Peyer's patch (tissue), 4 donors: Measurements from ENCODE around the gene MYH11. TPM values are rescaled to one million over a fixed set of nuclear protein-coding genes. Genes with fewer than 3 reads are reported as not detected.

Source experiments
- DNase-seq, 3 donors: peaks; one replicate each; pipeline ENCODE4 v3.0.0-alpha.2; 2017 to 2019
- H3K27ac ChIP-seq, 4 donors: fragments of 200-600 bp; sonication (generic); one replicate each; pipeline ENCODE4 v1.5.1; 2016 to 2019
- H3K27me3 ChIP-seq, 2 donors: fragments of 200-600 bp; sonication (generic); one replicate each; pipeline ENCODE4 v1.5.1; 2019
- H3K36me3 ChIP-seq, 3 donors: fragments of 200-600 bp; sonication (generic); one replicate each; pipeline ENCODE4 v1.5.1; 2016 to 2019
- H3K4me1 ChIP-seq, 4 donors: fragments of 200-600 bp; sonication (generic); one replicate each; pipeline ENCODE4 v1.5.1; 2016 to 2019
- H3K4me3 ChIP-seq, 4 donors: fragments of 200-600 bp; sonication (generic); 1 replicate in 3 of 4; 2 replicates in 1 of 4; pipeline ENCODE4 v1.5.1; 2016 to 2019; ENCODE audit warnings: mild to moderate bottlenecking in 1 of 4
- H3K9me3 ChIP-seq, 4 donors: fragments of 200-600 bp; sonication (generic); one replicate each; pipeline ENCODE4 v1.5.1; 2016 to 2019; ENCODE audit warnings: mild to moderate bottlenecking in 1 of 4
- POLR2A ChIP-seq, 2 donors: fragments of 450-650 bp; IDR thresholded peaks; one replicate each; pipeline ENCODE4 v1.5.1; 2017; ENCODE audit warnings: antibody characterized with exemption in 2 of 2, mild to moderate bottlenecking in 2 of 2, moderate library complexity in 2 of 2
- total RNA-seq, 4 donors: library from RNA; depleted of rRNA; stranded (reverse); fragments of >200 nt; gene quantifications; one replicate each; pipeline ENCODE4 v1.1.0, GENCODE V29; 2016
- TF ChIP-seq, protein P1 (sequence below), 6 experiments: fragments of 450-650 bp in 4 of 6; fragments of 200-600 bp in 2 of 6; sonication (generic) in 1 of 6; IDR thresholded peaks; one replicate each; pipeline ENCODE4 v1.5.1; 2017 to 2019; ENCODE audit warnings: antibody characterized with exemption in 6 of 6, mild to moderate bottlenecking in 3 of 6, moderate library complexity in 1 of 6

MYH11 gene
- total RNA-seq, 4 donors from 2014 or later = 39.2 to 248 (median 131) TPM

DNA sequence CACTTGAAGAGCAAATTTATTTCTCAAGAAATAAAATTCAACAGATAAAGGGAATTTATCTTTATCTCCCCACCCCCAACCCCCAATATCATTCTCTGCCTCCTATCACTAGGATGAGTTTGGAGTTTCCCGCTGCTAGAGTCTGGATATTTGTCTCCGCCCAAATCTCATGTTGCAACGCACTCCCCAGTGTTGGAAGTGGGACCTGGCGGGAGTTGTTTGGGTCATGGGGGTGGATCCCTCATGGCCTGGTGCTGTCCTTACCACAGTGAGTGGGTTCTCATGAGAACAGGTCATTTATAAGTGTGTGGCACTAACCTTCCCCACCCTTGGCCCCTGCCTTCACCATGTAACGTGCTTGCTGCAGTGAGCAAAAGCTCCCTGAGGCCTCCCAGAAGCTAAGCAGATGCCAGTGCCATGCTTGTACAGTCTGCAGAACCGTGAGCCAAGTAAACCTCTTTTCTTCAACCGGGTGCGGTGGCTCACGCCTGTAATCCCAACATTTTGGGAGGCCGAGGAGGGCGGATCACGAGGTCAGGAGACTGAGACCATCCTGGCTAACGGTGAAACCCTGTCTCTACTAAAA, 25.1 kb upstream of the MYH11 start:
- TF ChIP-seq, protein P1, sequence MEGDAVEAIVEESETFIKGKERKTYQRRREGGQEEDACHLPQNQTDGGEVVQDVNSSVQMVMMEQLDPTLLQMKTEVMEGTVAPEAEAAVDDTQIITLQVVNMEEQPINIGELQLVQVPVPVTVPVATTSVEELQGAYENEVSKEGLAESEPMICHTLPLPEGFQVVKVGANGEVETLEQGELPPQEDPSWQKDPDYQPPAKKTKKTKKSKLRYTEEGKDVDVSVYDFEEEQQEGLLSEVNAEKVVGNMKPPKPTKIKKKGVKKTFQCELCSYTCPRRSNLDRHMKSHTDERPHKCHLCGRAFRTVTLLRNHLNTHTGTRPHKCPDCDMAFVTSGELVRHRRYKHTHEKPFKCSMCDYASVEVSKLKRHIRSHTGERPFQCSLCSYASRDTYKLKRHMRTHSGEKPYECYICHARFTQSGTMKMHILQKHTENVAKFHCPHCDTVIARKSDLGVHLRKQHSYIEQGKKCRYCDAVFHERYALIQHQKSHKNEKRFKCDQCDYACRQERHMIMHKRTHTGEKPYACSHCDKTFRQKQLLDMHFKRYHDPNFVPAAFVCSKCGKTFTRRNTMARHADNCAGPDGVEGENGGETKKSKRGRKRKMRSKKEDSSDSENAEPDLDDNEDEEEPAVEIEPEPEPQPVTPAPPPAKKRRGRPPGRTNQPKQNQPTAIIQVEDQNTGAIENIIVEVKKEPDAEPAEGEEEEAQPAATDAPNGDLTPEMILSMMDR (IDR thresholded peaks at IDR 0.05) = no peak
- TF ChIP-seq POLR2A (IDR thresholded peaks at IDR 0.05) = no peak

DNA sequence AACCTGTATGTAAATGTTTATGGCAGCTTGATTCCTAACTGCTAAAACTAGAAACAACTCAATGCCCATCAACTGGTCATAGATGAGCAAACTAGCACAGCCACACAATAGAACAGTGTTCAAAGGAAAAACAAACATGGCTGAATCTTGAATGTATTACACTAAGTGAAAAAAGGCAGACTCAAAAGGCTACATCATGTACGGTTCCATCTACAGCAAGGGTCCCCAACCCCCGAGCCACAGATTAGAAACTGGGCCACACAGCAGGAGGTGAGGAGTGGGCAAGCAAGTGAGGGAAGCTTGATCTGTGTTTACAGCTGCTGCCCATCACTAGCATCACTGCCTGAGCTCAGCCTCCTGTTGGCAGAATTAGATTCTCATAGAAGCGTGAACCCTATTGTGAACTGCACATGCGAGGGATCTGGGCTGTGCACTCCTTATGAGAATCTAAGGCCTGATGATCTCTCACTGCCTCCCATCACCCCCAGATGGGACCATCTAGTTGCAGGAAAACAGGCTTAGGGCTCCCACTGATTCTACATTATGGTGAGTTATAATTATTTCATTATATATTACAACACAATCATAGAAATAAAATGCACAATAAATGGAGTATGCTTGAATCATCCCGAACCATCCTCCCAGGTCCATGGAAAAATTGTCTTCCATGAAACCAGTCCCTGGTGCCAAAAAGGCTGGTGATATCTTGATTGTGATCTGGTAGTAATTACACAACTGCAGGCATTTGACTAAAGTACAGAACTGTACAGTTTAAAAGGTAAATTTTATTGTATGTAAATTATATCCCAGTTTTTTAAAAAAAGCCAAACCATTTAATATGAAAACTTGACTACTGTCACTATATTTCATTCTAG, 23.8 kb upstream of the MYH11 start:
- H3K27me3 ChIP-seq = no peaks in the 10 kb centered on the region
- H3K9me3 ChIP-seq = no peaks in the 10 kb centered on the region
- peaks cover 0 to 34% (median 0%) of the 10 kb centered on the region in 3 donors for H3K36me3 ChIP-seq
- TF ChIP-seq, protein P1 (IDR thresholded peaks at IDR 0.05) = no peak
- no peak for TF ChIP-seq POLR2A (IDR thresholded peaks at IDR 0.05)
- no peak for DNase-seq
- no peak overlapping the region for H3K4me3 ChIP-seq
- H3K27ac ChIP-seq = no peak overlapping the region
- no peaks in the 10 kb centered on the region for H3K4me1 ChIP-seq

More for the DNA sequence above, 25.1 kb upstream of the MYH11 start:
- DNase-seq = no peak
- Histone ChIP-seq H3K4me3 (no peak overlapping the region), H3K27ac (no peak overlapping the region), H3K9me3 (no peaks in the 10 kb centered on the region), H3K36me3 (peaks cover 0 to 34% (median 0%) of the 10 kb centered on the region in 3 donors), H3K27me3 (no peaks in the 10 kb centered on the region), H3K4me1 (peaks cover 0 to 11% (median 0%) of the 10 kb centered on the region in 4 donors)

DNA sequence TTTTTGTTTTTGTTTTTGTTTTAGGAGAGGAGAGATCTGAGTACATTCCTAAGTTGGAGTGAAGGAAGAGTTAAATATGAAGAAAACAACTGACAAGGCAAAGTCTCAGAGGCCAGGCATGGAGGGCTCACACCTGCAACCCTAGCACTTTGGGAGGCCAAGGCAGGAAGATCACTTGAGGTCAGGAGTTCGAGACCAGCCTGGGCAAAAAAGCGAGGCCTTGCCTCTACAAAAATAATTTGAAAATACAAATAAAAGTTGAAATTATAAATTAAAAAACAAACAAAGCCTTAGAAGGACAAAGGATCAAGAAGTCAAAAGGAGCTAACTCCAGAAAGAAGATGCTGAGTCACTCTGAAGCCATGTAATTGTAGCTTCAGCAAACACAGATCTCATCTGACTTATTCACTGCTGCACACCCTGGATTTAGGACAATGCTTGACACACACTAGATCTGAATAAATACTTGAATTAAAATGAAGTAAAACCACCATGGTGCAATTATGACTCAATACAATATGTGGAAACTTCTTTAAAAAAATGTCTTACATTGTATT, 22.5 kb upstream of the MYH11 start:
- TF ChIP-seq, protein P1 (IDR thresholded peaks at IDR 0.05) = no peak
- TF ChIP-seq POLR2A (IDR thresholded peaks at IDR 0.05) = no peak
- H3K4me3 ChIP-seq = no peak overlapping the region
- H3K4me1 ChIP-seq = no peaks in the 10 kb centered on the region
- H3K27ac ChIP-seq = no peak overlapping the region
- H3K9me3 ChIP-seq = no peaks in the 10 kb centered on the region
- H3K27me3 ChIP-seq = no peaks in the 10 kb centered on the region
- H3K36me3 ChIP-seq = peaks cover 0 to 34% (median 0%) of the 10 kb centered on the region in 3 donors
- DNase-seq = no peak

DNA sequence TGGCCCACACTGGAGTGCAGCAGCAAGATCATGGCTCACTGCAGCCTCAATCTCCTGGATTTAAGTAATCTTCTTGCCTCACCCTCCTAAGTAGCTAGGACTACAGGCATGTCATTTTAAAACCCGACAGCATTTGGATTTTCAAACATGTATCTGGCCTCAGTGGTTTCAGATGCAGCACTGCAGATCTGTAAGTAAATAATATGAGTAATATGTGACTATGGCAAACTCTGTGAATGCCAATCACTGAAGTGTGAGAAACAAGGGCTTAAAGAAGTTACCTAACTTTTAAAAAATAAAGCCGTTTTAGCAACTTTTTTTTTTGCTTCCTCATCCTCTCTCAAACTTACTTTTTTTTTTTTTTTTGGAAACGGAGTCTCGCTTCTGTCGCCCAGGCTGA, 19.7 kb upstream of the MYH11 start:
- H3K27ac ChIP-seq = no peak overlapping the region
- H3K4me1 ChIP-seq = no peaks in the 10 kb centered on the region
- H3K9me3 ChIP-seq = no peaks in the 10 kb centered on the region
- H3K4me3 ChIP-seq = no peak overlapping the region
- peaks cover 0 to 16% (median 0%) of the 10 kb centered on the region in 3 donors for H3K36me3 ChIP-seq
- H3K27me3 ChIP-seq = no peaks in the 10 kb centered on the region
- no peak for DNase-seq
- TF ChIP-seq, protein P1 (IDR thresholded peaks at IDR 0.05) = no peak
- no peak for TF ChIP-seq POLR2A (IDR thresholded peaks at IDR 0.05)

DNA sequence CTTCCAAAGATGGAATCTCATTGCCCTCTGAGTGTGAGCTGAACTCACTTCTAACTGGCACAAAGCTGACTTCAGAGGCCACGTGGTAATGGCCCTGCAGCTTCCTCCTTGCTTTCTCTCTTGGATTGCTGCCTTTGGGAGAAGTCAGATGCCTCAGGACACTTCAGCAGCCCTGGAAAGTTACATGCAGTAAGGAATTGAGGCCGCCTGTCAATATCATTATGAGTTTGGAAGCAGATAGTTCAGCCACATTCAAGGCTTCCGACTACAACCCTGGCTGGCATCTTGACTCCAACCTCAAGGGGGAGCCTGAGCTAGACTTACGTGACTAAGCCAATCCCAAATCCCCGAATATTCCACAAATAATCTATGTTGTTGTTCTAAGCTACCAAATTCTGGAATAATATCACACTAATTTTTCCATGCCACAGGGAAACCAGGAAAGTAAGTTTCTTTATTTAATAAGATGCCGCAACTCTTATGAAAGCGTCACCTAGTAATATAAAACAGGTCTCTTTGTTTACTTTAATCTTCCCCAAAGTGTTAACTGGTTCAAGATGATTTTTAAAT, 18.0 kb upstream of the MYH11 start:
- Histone ChIP-seq H3K4me3 (no peak overlapping the region), H3K27me3 (no peaks in the 10 kb centered on the region), H3K4me1 (no peaks in the 10 kb centered on the region), H3K36me3 (peaks cover 0 to 24% (median 0%) of the 10 kb centered on the region in 3 donors), H3K27ac (no peak overlapping the region), H3K9me3 (no peaks in the 10 kb centered on the region)
- TF ChIP-seq, protein P1 (IDR thresholded peaks at IDR 0.05) = peak in 5 of 6 experiments; percentile 46 to 73 (median 65)
- TF ChIP-seq POLR2A (IDR thresholded peaks at IDR 0.05) = no peak
- DNase-seq = peak in 1 of 3 donors; percentile 72
